PFSK-1 (cell line): ENCODE measurements around the gene VAV3.

Source experiments
- SIN3A ChIP-seq: IDR thresholded peaks from 2 replicates; pipeline ENCODE4 v1.6.1; 2012; ENCODE audit warnings: mild to moderate bottlenecking, low read length, moderate library complexity, borderline replicate concordance; ENCODE audit not compliant: insufficient read depth
- TAF1 ChIP-seq: IDR thresholded peaks from 2 replicates; pipeline ENCODE4 v1.6.1; 2012; ENCODE audit warnings: low read length, control low read depth, borderline replicate concordance; ENCODE audit not compliant: insufficient read depth

- TF ChIP-seq SIN3A (no peak), TAF1 (no peak)
These were observed 97.6 kb downstream of the VAV3 start for GRCh38 chr1:107867422-107867821.
